ENCODE measurements around the gene PHACTR4. TPM values are rescaled to one million over a fixed set of nuclear protein-coding genes. Genes with fewer than 3 reads are reported as not detected.
A peak's percentile ranks its signal among the peaks of the same experiment; 100 is the strongest.

Gene PHACTR4
- total and polyA plus RNA-seq, 10 of the 15 experiments (the other 5 are each of a cell fraction or from before 2014, with no cell fraction given): 8.9 to 34.2 (median 12.5) TPM

DNA sequence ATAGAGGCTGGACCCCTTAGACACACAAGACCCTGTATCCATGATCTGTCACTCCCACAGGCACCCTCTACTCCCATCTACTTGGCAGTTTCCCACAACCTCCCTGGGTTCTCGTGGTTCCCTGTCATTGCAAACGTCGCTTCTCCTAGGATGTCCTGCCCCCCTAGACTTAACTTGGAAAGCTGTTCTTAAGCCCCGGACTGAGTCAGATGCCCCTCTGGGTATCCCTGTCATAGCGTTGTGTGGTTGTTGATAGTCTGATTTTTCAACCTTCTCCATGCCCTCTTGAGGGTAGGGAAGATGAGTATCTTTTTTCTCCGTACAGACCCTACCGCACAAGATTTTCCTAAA lies 148.1 kb downstream of the PHACTR4 start:
- peak overlapping the region; percentile 80 for H3K4me3 ChIP-seq
- peaks cover 18% of the 10 kb centered on the region for H3K4me1 ChIP-seq (ENCODE audit: control insufficient read depth, insufficient read depth, low read length)
- in situ Hi-C loops (cut with MboI) (loop anchor here (5.0 kb wide), 2 partner anchors 85 to 360 kb away; no protein-coding TSS in a partner anchor), intact Hi-C loops (cut with micrococcal nuclease; ENCODE audit: unreplicated experiment) (loop anchor here (5.0 kb wide), 2 partner anchors 100 to 125 kb away; partner anchors contain the start of gene TAF12)
- no peak overlapping the region; the same call in 1 of the 2 replicates for H3K9ac ChIP-seq (ENCODE audit: control insufficient read depth, insufficient read depth, low read length)
- H3K79me2 ChIP-seq (ENCODE audit: control insufficient read depth, insufficient read depth, low read length): peaks cover 39% of the 10 kb centered on the region
- no TSS peak for BruUV-seq (replicated peaks)
- TF ChIP-seq HDGF (IDR thresholded peaks at IDR 0.05) (0 out of 2 replicates have a peak, but pooled peaks have one; percentile 63), MEF2B (IDR thresholded peaks at IDR 0.05; ENCODE audit: partially characterized antibody, poor library complexity, severe bottlenecking) (peak; percentile 8), SREBF2 (IDR thresholded peaks at IDR 0.05; ENCODE audit: low read length) (no peak)
- no peak for DNase-seq (ENCODE audit: low read depth, low spot score)
- H4K20me1 ChIP-seq (ENCODE audit: control insufficient read depth, insufficient read depth): no peaks in the 10 kb centered on the region; the same call in 1 of the 2 replicates
- peaks cover 0 to 2% of the 10 kb centered on the region in 2 experiments; a peak in 3 of 4 replicates for H3K36me3 ChIP-seq (ENCODE audit: control insufficient read depth in 2 of 2, insufficient read depth in 2 of 2, low read length in 1 of 2)
- H3K4me2 ChIP-seq (ENCODE audit: control insufficient read depth, insufficient read depth): peak overlapping the region; percentile 66
- H3K9me3 ChIP-seq (replicated peaks; ENCODE audit: control insufficient read depth, insufficient read depth, low read length): no peaks in the 10 kb centered on the region
- ChIA-PET SMC1A (ENCODE audit: uncharacterized antibody, unreplicated experiment) (interaction anchor here (1.0 to 8.4 kb wide), 6 partner anchors 10 to 108 kb away, joined by 3 to 57 read pairs (median 4); no protein-coding TSS in a partner anchor), POLR2A (interaction anchor here (0.6 to 3.2 kb wide), 3 partner anchors 9 to 310 kb away, joined by 3 to 21 read pairs (median 7); no protein-coding TSS in a partner anchor), CTCF (interaction anchor here (0.7 to 8.0 kb wide), 7 partner anchors 34 to 158 kb away, joined by 3 to 95 read pairs (median 4); no protein-coding TSS in a partner anchor), RAD21 (ENCODE audit: unreplicated experiment) (interaction anchor here (1.8 to 4.4 kb wide), 2 partner anchors 61 to 85 kb away, joined by 12 to 32 read pairs; no protein-coding TSS in a partner anchor)
- no peak overlapping the region; the same call in 1 of the 2 replicates for H3K27ac ChIP-seq (ENCODE audit: control insufficient read depth, insufficient read depth)
- FAIRE-seq: no peak
- ATAC-seq: peak; percentile 2
- no peaks in the 10 kb centered on the region for H3K27me3 ChIP-seq (replicated peaks in 1 of 2; ENCODE audit: control insufficient read depth in 2 of 2, insufficient read depth in 2 of 2, low read length in 1 of 2)
- 19% methylated on average over 7 of the region's 7 CpGs for WGBS (ENCODE audit: insufficient coverage, insufficient replicate concordance, low lambda C conversion rate, missing lambda C conversion rate)
- no peak overlapping the region; the same call in 1 of the 2 replicates for H2AFZ ChIP-seq (ENCODE audit: control insufficient read depth, low read depth, low read length)

- in situ Hi-C loops (cut with MboI): loop anchor here (5.0 kb wide), 2 partner anchors 84 to 359 kb away; no protein-coding TSS in a partner anchor
- ATAC-seq: peak; percentile 72
- peak; percentile 29 to 56; a peak in 3 of 4 replicates for TF ChIP-seq BHLHE40 (IDR thresholded peaks at IDR 0.05; ENCODE audit: borderline replicate concordance in 1 of 2, low read depth in 2 of 2, low read length in 1 of 2)
- peak; percentile 74 for TF ChIP-seq NRF1 (conservative IDR thresholded peaks at IDR 0.05; ENCODE audit: low read depth, low read length)
- TF ChIP-seq CHD1 (IDR thresholded peaks at IDR 0.05; ENCODE audit: low read depth, low read length): no peak
- TF ChIP-seq SIX5 (IDR thresholded peaks at IDR 0.05; ENCODE audit: low read depth, low read length, severe bottlenecking): no peak
- no peak for TF ChIP-seq E4F1 (IDR thresholded peaks at IDR 0.05; ENCODE audit: borderline replicate concordance, partially characterized antibody)
- TF ChIP-seq RFX5 (IDR thresholded peaks at IDR 0.05; ENCODE audit: low read depth, low read length): no peak
- no peak for TF ChIP-seq GABPA (IDR thresholded peaks at IDR 0.05; ENCODE audit: low read depth)
- TF ChIP-seq NFYB (IDR thresholded peaks at IDR 0.05; ENCODE audit: insufficient read depth, low read depth, low read length): no peak
- TF ChIP-seq MEF2A (IDR thresholded peaks at IDR 0.05; ENCODE audit: insufficient read depth, low read depth, low read length): no peak
Measured at GRCh38 chr1:28518000-28518744, 148.6 kb downstream of the PHACTR4 start.

More at GRCh38 chr1:28518000-28518744, 148.6 kb downstream of the PHACTR4 start:
- RAD21 ChIA-PET (ENCODE audit: unreplicated experiment): interaction anchor here (1.8 to 4.4 kb wide), 2 partner anchors 61 to 85 kb away, joined by 12 to 32 read pairs; no protein-coding TSS in a partner anchor
- CTCF ChIA-PET: interaction anchor here (0.6 to 8.0 kb wide), 7 partner anchors 34 to 158 kb away, joined by 3 to 95 read pairs (median 4); no protein-coding TSS in a partner anchor
- DNase-seq (ENCODE audit: low read depth, low spot score): no peak
- Histone ChIP-seq H3K27me3 (replicated peaks in 1 of 2; ENCODE audit: control insufficient read depth in 2 of 2, insufficient read depth in 2 of 2, low read length in 1 of 2) (no peaks in the 10 kb centered on the region), H2AFZ (ENCODE audit: control insufficient read depth, low read depth, low read length) (peak overlapping the region; percentile 83), H3K27ac (ENCODE audit: control insufficient read depth, insufficient read depth) (peak overlapping the region; percentile 84), H3K4me1 (ENCODE audit: control insufficient read depth, insufficient read depth, low read length) (peaks cover 18% of the 10 kb centered on the region), H4K20me1 (ENCODE audit: control insufficient read depth, insufficient read depth) (no peaks in the 10 kb centered on the region; the same call in 1 of the 2 replicates), H3K9me3 (replicated peaks; ENCODE audit: control insufficient read depth, insufficient read depth, low read length) (no peaks in the 10 kb centered on the region), H3K9ac (ENCODE audit: control insufficient read depth, insufficient read depth, low read length) (peak overlapping the region; percentile 74), H3K4me3 (peak overlapping the region; percentile 80), H3K79me2 (ENCODE audit: control insufficient read depth, insufficient read depth, low read length) (peaks cover 40% of the 10 kb centered on the region), H3K4me2 (ENCODE audit: control insufficient read depth, insufficient read depth) (peak overlapping the region; percentile 86), H3K36me3 (ENCODE audit: control insufficient read depth in 2 of 2, insufficient read depth in 2 of 2, low read length in 1 of 2) (peaks cover 0 to 2% of the 10 kb centered on the region in 2 experiments; a peak in 3 of 4 replicates)
- POLR2A ChIA-PET: interaction anchor here (0.7 to 3.2 kb wide), 4 partner anchors 12 to 85 kb away, joined by 3 to 21 read pairs (median 3); partner anchors contain the start of gene RCC1
- SMC1A ChIA-PET (ENCODE audit: uncharacterized antibody, unreplicated experiment): interaction anchor here (1.2 to 8.4 kb wide), 4 partner anchors 10 to 97 kb away, joined by 3 to 57 read pairs (median 26); no protein-coding TSS in a partner anchor
- FAIRE-seq: no peak
- BruUV-seq (replicated peaks): no TSS peak
- intact Hi-C loops (cut with micrococcal nuclease; ENCODE audit: unreplicated experiment): loop anchor here (1.0 to 5.0 kb wide), 6 partner anchors 35 to 359 kb away; partner anchors contain the start of genes TAF12 and TRNAU1AP
- WGBS (ENCODE audit: insufficient coverage, insufficient replicate concordance, low lambda C conversion rate, missing lambda C conversion rate): 1% methylated on average over 92 of the region's 92 CpGs
